Hepatocyte (in vitro differentiated cells): ENCODE results near the gene TRIM17. TPM values are rescaled to one million over a fixed set of nuclear protein-coding genes. Genes with fewer than 3 reads are reported as not detected.

ENCODE experiments used
- DNase-seq: peaks from one replicate; pipeline ENCODE4 v3.0.0-alpha.2; 2016; ENCODE audit warnings: low spot score
- H2AFZ ChIP-seq: fragments of 200-600 bp; sonication (generic); 2 replicates; pipeline ENCODE4 v1.6.0; 2016; ENCODE audit warnings: antibody characterized with exemption, mild to moderate bottlenecking
- H3K27ac ChIP-seq: fragments of 200-600 bp; sonication (generic); 2 replicates; pipeline ENCODE4 v1.5.1; 2016; ENCODE audit warnings: mild to moderate bottlenecking
- H3K27me3 ChIP-seq: fragments of 200-600 bp; sonication (generic); 2 replicates; pipeline ENCODE4 v1.6.1; 2016
- H3K36me3 ChIP-seq: fragments of 200-600 bp; sonication (generic); replicated peaks from 2 replicates; pipeline ENCODE4 v1.5.1; 2016; ENCODE audit warnings: low read depth; ENCODE audit not compliant: insufficient read depth
- H3K4me1 ChIP-seq: fragments of 200-600 bp; sonication (generic); 2 replicates; pipeline ENCODE4 v1.5.1; 2016; ENCODE audit warnings: mild to moderate bottlenecking, moderate library complexity; ENCODE audit not compliant: insufficient read depth
- H3K4me2 ChIP-seq: fragments of 200-600 bp; sonication (generic); 2 replicates; pipeline ENCODE4 v1.6.0; 2016
- H3K4me3 ChIP-seq: fragments of 200-600 bp; sonication (generic); 2 replicates; pipeline ENCODE4 v1.5.1; 2016; ENCODE audit warnings: mild to moderate bottlenecking
- H3K79me2 ChIP-seq: fragments of 200-600 bp; sonication (generic); 2 replicates; pipeline ENCODE4 v1.6.0; 2017; ENCODE audit warnings: mild to moderate bottlenecking
- H3K9me2 ChIP-seq: fragments of 200-600 bp; sonication (generic); replicated peaks from 2 replicates; pipeline ENCODE4 v1.6.0; 2017; ENCODE audit warnings: mild to moderate bottlenecking; ENCODE audit not compliant: insufficient read depth
- H3K9me3 ChIP-seq: fragments of 200-600 bp; sonication (generic); 2 replicates; pipeline ENCODE4 v1.5.1; 2016; ENCODE audit warnings: low read depth, mild to moderate bottlenecking
- H4K20me1 ChIP-seq: fragments of 200-600 bp; sonication (generic); 2 replicates; pipeline ENCODE4 v1.6.0; 2016; ENCODE audit warnings: mild to moderate bottlenecking; ENCODE audit not compliant: insufficient read depth, poor library complexity, severe bottlenecking
- CTCF ChIP-seq: fragments of 200-600 bp; sonication (generic); IDR thresholded peaks from 2 replicates; pipeline ENCODE4 v1.5.1; 2016; ENCODE audit warnings: antibody characterized with exemption, mild to moderate bottlenecking; ENCODE audit not compliant: poor library complexity
- EZH2 ChIP-seq: fragments of 200-600 bp; sonication (generic); IDR thresholded peaks from 2 replicates; pipeline ENCODE4 v1.6.1; 2016; ENCODE audit warnings: antibody characterized with exemption, mild to moderate bottlenecking, borderline replicate concordance
- EZH2phosphoT487 ChIP-seq: fragments of 200-600 bp; sonication (generic); IDR thresholded peaks from one replicate; pipeline ENCODE4 v1.6.1; 2018; ENCODE audit warnings: antibody characterized with exemption, mild to moderate bottlenecking, low read depth, moderate library complexity; ENCODE audit not compliant: unreplicated experiment, severe bottlenecking
- WGBS: methylation state at CpG from one replicate; pipeline ENCODE4 v1.1.6; 2016; ENCODE audit warnings: low lambda C conversion rate; ENCODE audit errors: missing lambda C conversion rate; 5-methylcytosine and 5-hydroxymethylcytosine counted together
- polyA plus RNA-seq: library from polyadenylated mRNA; unstranded; fragments of >200 nt; fragmentation: Nextera tagmentation; extraction: Ambion mirVana; gene quantifications from 2 replicates; pipeline ENCODE4 v1.2.1, GENCODE V29; 2016
- total RNA-seq: library from RNA; depleted of rRNA; stranded (reverse); fragments of >200 nt; gene quantifications from 2 replicates; pipeline ENCODE4 v1.2.3, GENCODE V29; 2014

Gene TRIM17
- total and polyA plus RNA-seq, 2 experiments from 2014 or later: 2.4 to 7.3 TPM

GRCh38 chr1:228411121-228411520 lies 5.5 kb downstream of the TRIM17 start:
- Histone ChIP-seq H3K27me3 (no peaks in the 10 kb centered on the region), H2AFZ (no peak overlapping the region), H3K4me1 (peaks cover 15% of the 10 kb centered on the region), H3K4me2 (no peak overlapping the region), H3K9me2 (no peaks in the 10 kb centered on the region), H3K9me3 (no peaks in the 10 kb centered on the region), H3K4me3 (no peak overlapping the region), H4K20me1 (peaks cover 2% of the 10 kb centered on the region), H3K36me3 (no peaks in the 10 kb centered on the region), H3K27ac (no peak overlapping the region), H3K79me2 (peaks cover 14% of the 10 kb centered on the region)
- TF ChIP-seq EZH2 (no peak), EZH2phosphoT487 (no peak), CTCF (no peak)
- WGBS: 100% methylated on average over 5 of the region's 5 CpGs
- no peak for DNase-seq

DNA sequence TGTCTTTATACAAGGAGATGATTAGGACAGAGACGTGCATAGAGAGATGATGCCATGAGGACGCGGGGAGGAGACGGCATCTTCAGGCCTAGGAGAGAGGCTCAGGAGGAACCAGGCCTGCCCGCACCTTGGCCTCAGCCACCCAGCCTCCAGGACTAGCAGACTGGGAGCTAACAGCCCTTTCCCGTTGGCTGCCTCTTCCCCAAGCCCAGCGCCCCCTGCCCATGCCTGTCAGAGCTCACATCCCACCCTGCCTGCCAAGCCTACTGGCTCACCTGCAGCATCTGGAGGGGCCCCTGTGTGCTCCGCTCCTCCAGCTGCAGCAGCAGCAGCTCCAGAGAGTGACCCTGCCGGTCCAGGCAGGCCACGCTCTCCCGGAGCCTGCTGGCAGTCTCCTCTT lies 6.0 kb downstream of the TRIM17 start:
- Histone ChIP-seq H3K4me1 (peaks cover 11% of the 10 kb centered on the region), H2AFZ (no peak overlapping the region), H3K4me2 (no peak overlapping the region), H4K20me1 (peaks cover 7% of the 10 kb centered on the region), H3K36me3 (no peaks in the 10 kb centered on the region), H3K79me2 (peaks cover 19% of the 10 kb centered on the region), H3K27ac (no peak overlapping the region), H3K9me2 (no peaks in the 10 kb centered on the region), H3K27me3 (no peaks in the 10 kb centered on the region), H3K9me3 (no peaks in the 10 kb centered on the region), H3K4me3 (no peak overlapping the region)
- no peak for DNase-seq
- WGBS: 97% methylated on average over 11 of the region's 11 CpGs
- TF ChIP-seq EZH2phosphoT487 (no peak), CTCF (no peak), EZH2 (no peak)

- Histone ChIP-seq H3K4me2 (no peak overlapping the region), H2AFZ (no peak overlapping the region), H3K9me3 (no peaks in the 10 kb centered on the region), H3K4me3 (no peak overlapping the region), H4K20me1 (peaks cover 13% of the 10 kb centered on the region), H3K4me1 (peaks cover 11% of the 10 kb centered on the region), H3K9me2 (no peaks in the 10 kb centered on the region), H3K27me3 (no peaks in the 10 kb centered on the region), H3K79me2 (peaks cover 26% of the 10 kb centered on the region), H3K36me3 (no peaks in the 10 kb centered on the region), H3K27ac (no peak overlapping the region)
- WGBS: 95% methylated on average over 8 of the region's 8 CpGs
- no peak for TF ChIP-seq EZH2phosphoT487
- TF ChIP-seq EZH2: no peak
- TF ChIP-seq CTCF: no peak
- DNase-seq: no peak
Measured at GRCh38 chr1:228410015-228410414, 6.6 kb downstream of the TRIM17 start.
